GM12878 (cell line): ENCODE data around the gene RGL1. TPM values are rescaled to one million over a fixed set of nuclear protein-coding genes. Genes with fewer than 3 reads are reported as not detected.

Experiments used
- ATAC-seq: fragments of 200-7000 bp; cut with Tn5 transposase; 3 replicates; pipeline ENCODE4 v1.9.1; 2020; ENCODE audit warnings: mild to moderate bottlenecking, moderate library complexity
- BruUV-seq: library from RNA; stranded (reverse); fragments of 400-500 nt; replicated peaks from 2 replicates; lab custom pipeline; 2021; lab: Mats Ljungman, UMichigan
- CTCF ChIA-PET: fragments of 300-600 bp; sonication (Branson Sonifier 250); formaldehyde crosslinking; extraction: SDS; loops from one replicate; lab custom pipeline; 2021; ENCODE audit warnings: inconsistent platforms; lab: Yijun Ruan, JAX
- POLR2A ChIA-PET: fragments of 350-600 bp; formaldehyde crosslinking; extraction: SDS; loops from one replicate; lab custom pipeline; 2021; ENCODE audit warnings: inconsistent platforms; lab: Charles Lee
- RAD21 ChIA-PET: fragments of 300-600 bp; sonication (Branson Sonifier 250); formaldehyde crosslinking; loops from one replicate; lab custom pipeline; 2023; ENCODE audit warnings: antibody characterized with exemption; ENCODE audit not compliant: unreplicated experiment; lab: Charles Lee
- SMC1A ChIA-PET: fragments of 300-600 bp; sonication (Branson Sonifier 250); formaldehyde crosslinking; loops from one replicate; lab custom pipeline; 2023; ENCODE audit not compliant: unreplicated experiment, uncharacterized antibody; lab: Charles Lee
- DNase-seq: peaks from one replicate; pipeline ENCODE4 v3.0.0-alpha.2; 2011; ENCODE audit warnings: low read depth, low spot score
- FAIRE-seq: peaks from 3 replicates; lab custom pipeline; 2011; peaks lifted over from hg19 to GRCh38; lab: Jason Lieb, UNC
- H2AFZ ChIP-seq: 2 replicates; pipeline ENCODE4 v1.6.0; 2011; ENCODE audit warnings: low read depth, low read length, control low read depth; ENCODE audit not compliant: control insufficient read depth
- H3K27ac ChIP-seq: 2 replicates; pipeline ENCODE4 v1.5.1; 2011; ENCODE audit warnings: control low read depth; ENCODE audit not compliant: control insufficient read depth, insufficient read depth
- H3K27me3 ChIP-seq, 2 experiments: replicated peaks in 1 of 2; 2 replicates each; pipeline versions ENCODE4 v1.6.0 to v1.6.1; 2011; ENCODE audit warnings: low read length in 1 of 2; ENCODE audit not compliant: control insufficient read depth in 2 of 2, insufficient read depth in 2 of 2
- H3K36me3 ChIP-seq, 2 experiments: 2 replicates each; pipeline ENCODE4 v1.5.1; 2011; ENCODE audit warnings: low read length in 1 of 2; ENCODE audit not compliant: control insufficient read depth in 2 of 2, insufficient read depth in 2 of 2
- H3K4me1 ChIP-seq: 2 replicates; pipeline ENCODE4 v1.6.1; 2011; ENCODE audit warnings: mild to moderate bottlenecking, low read length, moderate library complexity, mixed read lengths; ENCODE audit not compliant: control insufficient read depth, insufficient read depth
- H3K4me2 ChIP-seq: 2 replicates; pipeline ENCODE4 v1.6.0; 2011; ENCODE audit warnings: control low read depth; ENCODE audit not compliant: control insufficient read depth, insufficient read depth
- H3K4me3 ChIP-seq: fragments of 200-600 bp; sonication (generic); 2 replicates; pipeline ENCODE4 v1.5.1; 2016
- H3K79me2 ChIP-seq: 2 replicates; pipeline ENCODE4 v1.6.0; 2011; ENCODE audit warnings: low read length; ENCODE audit not compliant: control insufficient read depth, insufficient read depth
- H3K9ac ChIP-seq: 2 replicates; pipeline ENCODE4 v1.8.0; 2011; ENCODE audit warnings: low read length, control low read depth, mixed read lengths; ENCODE audit not compliant: control insufficient read depth, insufficient read depth
- H3K9me3 ChIP-seq: replicated peaks from 3 replicates; pipeline ENCODE4 v1.5.1; 2011; ENCODE audit warnings: mild to moderate bottlenecking, low read length; ENCODE audit not compliant: control insufficient read depth, insufficient read depth
- H4K20me1 ChIP-seq: 2 replicates; pipeline ENCODE4 v1.6.0; 2011; ENCODE audit not compliant: control insufficient read depth, insufficient read depth
- E2F4 ChIP-seq: IDR thresholded peaks from 2 replicates; pipeline ENCODE4 v1.6.1; 2012; ENCODE audit warnings: low read depth, low read length, improper control_type of control experiment
- PAX5 ChIP-seq: IDR thresholded peaks from 2 replicates; pipeline ENCODE4 v1.6.1; 2011; ENCODE audit warnings: low read depth, low read length, borderline replicate concordance
- RELB ChIP-seq: fragments of 450-650 bp; IDR thresholded peaks from 2 replicates; pipeline ENCODE4 v1.6.1; 2017; ENCODE audit warnings: low read depth, mild to moderate bottlenecking, moderate library complexity
- SMARCA5 ChIP-seq: fragments of 450-650 bp; IDR thresholded peaks from 2 replicates; pipeline ENCODE4 v1.6.1; 2017; ENCODE audit warnings: mild to moderate bottlenecking
- TCF3 ChIP-seq: IDR thresholded peaks from 2 replicates; pipeline ENCODE4 v1.6.1; 2012; ENCODE audit warnings: low read depth, mild to moderate bottlenecking, low read length, borderline replicate concordance; ENCODE audit not compliant: insufficient read depth
- WGBS: methylation state at CpG from one replicate; pipeline ENCODE4 v1.1.6; 2016; ENCODE audit warnings: low lambda C conversion rate; ENCODE audit not compliant: insufficient replicate concordance, insufficient coverage; ENCODE audit errors: missing lambda C conversion rate; 5-methylcytosine and 5-hydroxymethylcytosine counted together
- in situ Hi-C: fragments of 300-500 bp; cut with MboI; formaldehyde crosslinking; loops from 9 replicates; pipeline ENCODE4 v1.14.3; 2018; ENCODE audit warnings: mixed read lengths
- intact Hi-C: fragments of 100-400 bp; cut with micrococcal nuclease; formaldehyde crosslinking; loops from one replicate; pipeline ENCODE4 v1.14.2; 2022; ENCODE audit not compliant: unreplicated experiment
- polyA plus RNA-seq, 11 experiments: library from polyadenylated mRNA; depleted of rRNA in 4 of 11; unstranded in 6 of 11; stranded (reverse) in 5 of 11; fragments of >200 nt; fragmentation: Nextera tagmentation in 4 of 11; fragmentation: Illumina TruSeq in 1 of 11; extraction: Ambion mirVana in 4 of 11; extraction: Trizol in 1 of 11; gene quantifications; 1 replicate in 1 of 11; 2 replicates in 10 of 11; pipeline versions ENCODE4 v1.2.1 to v1.2.3, GENCODE V29; 2011 to 2016; ENCODE audit warnings: inconsistent platforms in 2 of 11, missing spikeins in 2 of 11, low read depth in 1 of 11
- total RNA-seq, 4 experiments: library from RNA; depleted of rRNA in 3 of 4; stranded (reverse); fragments of >200 nt in 3 of 4; fragmentation: Illumina TruSeq in 1 of 4; extraction: Trizol in 1 of 4; gene quantifications; 2 replicates each; pipeline versions ENCODE4 v1.2.1 to v1.2.3, GENCODE V29; 2013 to 2021

The RGL1 gene
- total and polyA plus RNA-seq, 10 of the 15 experiments (the other 5 are each of a cell fraction or from before 2014, with no cell fraction given) = 8.1 to 25.0 (median 19.0) TPM

- no peak overlapping the region for H3K4me2 ChIP-seq
- no peaks in the 10 kb centered on the region for H3K27me3 ChIP-seq
- ChIA-PET CTCF (interaction anchor here (0.8 to 5.8 kb wide), 61 partner anchors 10 to 888 kb away, joined by 3 to 360 read pairs (median 6); partner anchors contain the start of genes APOBEC4, ARPC5 and RGL1), RAD21 (interaction anchor here (0.7 to 8.8 kb wide), 47 partner anchors 12 to 326 kb away, joined by 3 to 299 read pairs (median 5); partner anchors contain the start of genes APOBEC4, ARPC5, NCF2 and TSEN15), POLR2A (interaction anchor here (0.6 to 4.3 kb wide), 6 partner anchors 18 to 282 kb away, joined by 3 to 39 read pairs (median 6); partner anchors contain the start of gene APOBEC4)
- no peak overlapping the region for H2AFZ ChIP-seq
- 82% methylated on average over 8 of the region's 8 CpGs for WGBS
- no TSS peak for BruUV-seq
- in situ Hi-C loops = no loop called here
- no peak for ATAC-seq
- intact Hi-C loops = loop anchor here (1.0 to 10.0 kb wide), 6 partner anchors 108 to 307 kb away; no protein-coding TSS in a partner anchor
- H3K27ac ChIP-seq = no peak overlapping the region
- H3K79me2 ChIP-seq = peaks cover 7% of the 10 kb centered on the region; the same call in 1 of the 2 replicates
- H3K9ac ChIP-seq = no peak overlapping the region
- H4K20me1 ChIP-seq = no peaks in the 10 kb centered on the region; the same call in 1 of the 2 replicates
- TF ChIP-seq E2F4 (no peak), TCF3 (no peak), SMARCA5 (no peak), PAX5 (no peak), RELB (no peak)
- TF ChIP-seq, all 136 proteins: peak for 0
- Histone ChIP-seq H3K9me3 (no peaks in the 10 kb centered on the region), H3K4me1 (peaks cover 28% of the 10 kb centered on the region), H3K4me3 (no peak overlapping the region), H3K36me3 (peaks cover 17 to 63% of the 10 kb centered on the region in 2 experiments)
- SMC1A ChIA-PET = interaction anchor here (0.7 to 5.8 kb wide), 57 partner anchors 11 to 639 kb away, joined by 3 to 331 read pairs (median 5); partner anchors contain the start of genes APOBEC4, ARPC5 and RGL1
- no peak for DNase-seq
- no peak for FAIRE-seq
Measured at GRCh38 chr1:183916574-183916973, 111.7 kb downstream of the RGL1 start.
